Neural progenitor cell (in vitro differentiated cells): ENCODE results near the gene NUDT6. TPM values are rescaled to one million over a fixed set of nuclear protein-coding genes. Genes with fewer than 3 reads are reported as not detected.

ENCODE experiments used
- DNase-seq: peaks from one replicate; pipeline ENCODE4 v3.0.0-alpha.2; 2016; ENCODE audit warnings: low spot score
- H2AFZ ChIP-seq: fragments of 200-600 bp; sonication (generic); replicated peaks from 2 replicates; pipeline ENCODE4 v1.6.1; 2016; ENCODE audit warnings: antibody characterized with exemption
- H3F3A ChIP-seq: fragments of 200-600 bp; sonication (generic); 2 replicates; pipeline ENCODE4 v1.6.1; 2016; ENCODE audit warnings: antibody characterized with exemption, low read depth
- H3K27ac ChIP-seq: fragments of 200-600 bp; sonication (generic); 2 replicates; pipeline ENCODE4 v1.5.1; 2016; ENCODE audit warnings: mild to moderate bottlenecking
- H3K27me3 ChIP-seq: fragments of 200-600 bp; sonication (generic); 2 replicates; pipeline ENCODE4 v1.6.1; 2016; ENCODE audit warnings: mild to moderate bottlenecking, moderate library complexity
- H3K36me3 ChIP-seq: fragments of 200-600 bp; sonication (generic); 2 replicates; pipeline ENCODE4 v1.5.1; 2016
- H3K4me1 ChIP-seq: fragments of 200-600 bp; sonication (generic); 2 replicates; pipeline ENCODE4 v1.6.1; 2016; ENCODE audit warnings: mixed run types
- H3K4me2 ChIP-seq: fragments of 200-600 bp; sonication (generic); 2 replicates; pipeline ENCODE4 v1.6.1; 2016
- H3K4me3 ChIP-seq: fragments of 200-600 bp; sonication (generic); 2 replicates; pipeline ENCODE4 v1.5.1; 2016
- H3K79me2 ChIP-seq: fragments of 200-600 bp; sonication (generic); 2 replicates; pipeline ENCODE4 v1.6.1; 2016; ENCODE audit warnings: low read depth
- H3K9ac ChIP-seq: fragments of 200-600 bp; sonication (generic); 2 replicates; pipeline ENCODE4 v1.6.1; 2016
- H3K9me3 ChIP-seq: fragments of 200-600 bp; sonication (generic); 2 replicates; pipeline ENCODE4 v1.5.1; 2016; ENCODE audit warnings: low read depth
- H4K20me1 ChIP-seq: fragments of 200-600 bp; sonication (generic); 2 replicates; pipeline ENCODE4 v1.6.1; 2016; ENCODE audit warnings: low read depth
- H3K27ac Mint-ChIP-seq: 3 replicates; pipeline ENCODE4 v1.8.0; 2021; ENCODE audit warnings: mixed read lengths
- H3K27me3 Mint-ChIP-seq: 2 replicates; pipeline ENCODE4 v1.8.0; 2022; ENCODE audit warnings: low read depth, mild to moderate bottlenecking, inconsistent platforms, moderate library complexity, mixed read lengths; ENCODE audit not compliant: insufficient read depth
- H3K36me3 Mint-ChIP-seq: 3 replicates; pipeline ENCODE4 v1.8.0; 2021; ENCODE audit warnings: mixed read lengths
- H3K4me1 Mint-ChIP-seq: 3 replicates; pipeline ENCODE4 v1.8.0; 2021; ENCODE audit warnings: mixed read lengths
- H3K4me3 Mint-ChIP-seq: 3 replicates; pipeline ENCODE4 v1.8.0; 2021; ENCODE audit warnings: mild to moderate bottlenecking, moderate library complexity, mixed read lengths
- H3K9me3 Mint-ChIP-seq: 3 replicates; pipeline ENCODE4 v1.8.0; 2020; ENCODE audit warnings: mixed read lengths
- EZH2 ChIP-seq: fragments of 200-600 bp; sonication (generic); IDR thresholded peaks from 2 replicates; pipeline ENCODE4 v1.6.1; 2017; ENCODE audit warnings: antibody characterized with exemption, mild to moderate bottlenecking, moderate library complexity
- EZH2phosphoT487 ChIP-seq: fragments of 200-600 bp; sonication (generic); IDR thresholded peaks from 2 replicates; pipeline ENCODE4 v1.6.1; 2017; ENCODE audit warnings: antibody characterized with exemption
- total RNA-seq: library from RNA; depleted of rRNA; stranded (reverse); fragments of >200 nt; gene quantifications from 2 replicates; pipeline ENCODE4 v1.2.3, GENCODE V29; 2015; ENCODE audit warnings: low replicate concordance
- TF ChIP-seq, protein P1 (sequence below): fragments of 200-600 bp; sonication (generic); IDR thresholded peaks from 2 replicates; pipeline ENCODE4 v1.5.1; 2017; ENCODE audit warnings: antibody characterized with exemption, mild to moderate bottlenecking

NUDT6 gene
- total RNA-seq, 1 donor from 2014 or later: 20.9 TPM

DNA sequence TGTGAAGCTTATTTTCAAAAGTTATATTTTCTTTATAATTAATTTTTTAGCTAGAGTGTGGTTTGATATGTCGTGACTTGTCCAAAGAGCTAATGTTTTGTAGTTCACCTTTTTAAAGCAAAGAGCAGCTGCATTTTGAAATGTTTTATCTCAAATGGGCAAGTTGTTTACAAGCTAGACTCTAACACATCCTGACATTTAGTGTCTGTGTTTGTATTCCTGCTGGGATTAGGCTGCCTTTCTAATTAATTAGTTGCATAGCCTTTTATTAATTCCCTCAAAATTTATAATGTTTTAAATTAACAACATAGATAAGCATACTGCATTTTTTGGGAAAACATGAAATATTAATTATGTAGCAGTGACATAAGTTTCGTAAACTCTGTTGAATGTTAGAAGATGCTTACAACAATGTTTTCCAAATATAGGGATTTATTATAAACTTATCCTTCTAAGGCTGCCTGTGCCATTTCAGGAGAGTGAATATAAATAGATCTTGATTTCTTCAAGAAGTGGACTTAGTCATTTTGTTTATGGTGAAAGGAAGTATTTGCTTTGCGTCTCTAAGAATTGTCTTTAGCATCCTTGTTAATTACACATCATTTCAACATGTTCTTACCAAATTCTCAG, 37.7 kb upstream of the NUDT6 start:
- H3K4me1 ChIP-seq: no peaks in the 10 kb centered on the region
- no peak for DNase-seq
- H3K9me3 Mint-ChIP-seq: peaks cover 4% of the 10 kb centered on the region
- no peaks in the 10 kb centered on the region for H3K79me2 ChIP-seq
- H3F3A ChIP-seq: no peaks in the 10 kb centered on the region
- TF ChIP-seq EZH2: no peak
- TF ChIP-seq, protein P1, sequence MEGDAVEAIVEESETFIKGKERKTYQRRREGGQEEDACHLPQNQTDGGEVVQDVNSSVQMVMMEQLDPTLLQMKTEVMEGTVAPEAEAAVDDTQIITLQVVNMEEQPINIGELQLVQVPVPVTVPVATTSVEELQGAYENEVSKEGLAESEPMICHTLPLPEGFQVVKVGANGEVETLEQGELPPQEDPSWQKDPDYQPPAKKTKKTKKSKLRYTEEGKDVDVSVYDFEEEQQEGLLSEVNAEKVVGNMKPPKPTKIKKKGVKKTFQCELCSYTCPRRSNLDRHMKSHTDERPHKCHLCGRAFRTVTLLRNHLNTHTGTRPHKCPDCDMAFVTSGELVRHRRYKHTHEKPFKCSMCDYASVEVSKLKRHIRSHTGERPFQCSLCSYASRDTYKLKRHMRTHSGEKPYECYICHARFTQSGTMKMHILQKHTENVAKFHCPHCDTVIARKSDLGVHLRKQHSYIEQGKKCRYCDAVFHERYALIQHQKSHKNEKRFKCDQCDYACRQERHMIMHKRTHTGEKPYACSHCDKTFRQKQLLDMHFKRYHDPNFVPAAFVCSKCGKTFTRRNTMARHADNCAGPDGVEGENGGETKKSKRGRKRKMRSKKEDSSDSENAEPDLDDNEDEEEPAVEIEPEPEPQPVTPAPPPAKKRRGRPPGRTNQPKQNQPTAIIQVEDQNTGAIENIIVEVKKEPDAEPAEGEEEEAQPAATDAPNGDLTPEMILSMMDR: no peak
- no peak for TF ChIP-seq EZH2phosphoT487
- no peak overlapping the region for H3K27ac ChIP-seq
- no peaks in the 10 kb centered on the region for H3K9me3 ChIP-seq
- H3K9ac ChIP-seq: no peak overlapping the region
- H3K4me2 ChIP-seq: no peak overlapping the region
- H3K36me3 Mint-ChIP-seq: peaks cover 23% of the 10 kb centered on the region
- H3K36me3 ChIP-seq: peaks cover 4% of the 10 kb centered on the region
- no peaks in the 10 kb centered on the region for H4K20me1 ChIP-seq
- no peak overlapping the region for H3K4me3 Mint-ChIP-seq
- no peak overlapping the region for H3K4me3 ChIP-seq
- H3K27me3 Mint-ChIP-seq: no peaks in the 10 kb centered on the region
- H2AFZ ChIP-seq: no peak overlapping the region
- H3K27ac Mint-ChIP-seq: no peak overlapping the region
- H3K4me1 Mint-ChIP-seq: no peaks in the 10 kb centered on the region
- H3K27me3 ChIP-seq: no peaks in the 10 kb centered on the region

DNA sequence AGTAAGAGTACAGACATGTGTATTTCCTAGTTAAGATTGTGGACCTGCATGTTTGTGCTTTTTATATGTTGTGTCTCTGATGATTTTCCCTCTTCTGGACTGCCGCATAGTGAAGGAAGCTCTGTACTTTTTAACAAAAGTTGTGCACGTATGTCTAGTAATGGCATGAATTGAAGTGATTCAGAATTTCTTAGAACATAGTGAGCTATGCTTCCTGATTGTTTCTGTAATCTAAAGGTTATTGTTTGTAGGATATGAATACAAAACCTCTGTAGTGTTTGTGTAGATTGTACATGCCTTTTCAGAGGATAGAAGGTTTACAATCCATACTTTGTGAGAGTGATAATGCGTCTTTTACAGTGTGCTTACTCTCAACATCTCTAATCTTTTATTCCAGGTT, 37.0 kb upstream of the NUDT6 start:
- Histone ChIP-seq H2AFZ (no peak overlapping the region), H3F3A (no peaks in the 10 kb centered on the region), H3K4me3 (no peak overlapping the region), H3K27me3 (no peaks in the 10 kb centered on the region), H3K36me3 (peaks cover 4% of the 10 kb centered on the region), H3K9ac (no peak overlapping the region), H3K9me3 (no peaks in the 10 kb centered on the region), H3K4me2 (no peak overlapping the region), H4K20me1 (no peaks in the 10 kb centered on the region), H3K4me1 (no peaks in the 10 kb centered on the region), H3K79me2 (no peaks in the 10 kb centered on the region), H3K27ac (no peak overlapping the region)
- Mint-ChIP-seq H3K4me1 (no peaks in the 10 kb centered on the region), H3K36me3 (peaks cover 28% of the 10 kb centered on the region), H3K9me3 (peaks cover 4% of the 10 kb centered on the region), H3K4me3 (no peak overlapping the region), H3K27ac (no peak overlapping the region), H3K27me3 (no peaks in the 10 kb centered on the region)
- TF ChIP-seq EZH2 (no peak), EZH2phosphoT487 (no peak)
- TF ChIP-seq, protein P1: no peak
- no peak for DNase-seq

DNA sequence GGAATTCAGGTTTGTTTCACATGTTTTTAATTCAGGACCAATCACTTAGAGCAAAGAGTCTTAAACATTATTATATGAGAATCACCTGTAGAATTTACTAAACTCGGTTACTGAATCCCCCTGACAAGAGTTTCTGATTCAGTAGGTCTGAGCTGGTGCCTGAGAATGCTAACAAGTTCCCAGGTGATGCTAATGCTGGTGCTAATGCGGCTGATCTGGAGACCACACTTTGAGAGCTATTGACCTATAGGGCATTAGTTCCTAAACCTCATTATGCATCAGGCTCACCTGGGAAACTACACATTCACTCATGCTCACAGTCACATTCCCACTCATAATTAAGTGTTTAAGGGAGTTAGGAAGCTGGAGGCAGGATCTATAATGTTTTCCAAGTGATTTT, 36.1 kb upstream of the NUDT6 start:
- Histone ChIP-seq H3K9me3 (no peaks in the 10 kb centered on the region), H3K4me1 (no peaks in the 10 kb centered on the region), H3K9ac (no peak overlapping the region), H3F3A (no peaks in the 10 kb centered on the region), H3K36me3 (peaks cover 4% of the 10 kb centered on the region), H3K4me2 (no peak overlapping the region), H3K4me3 (no peak overlapping the region), H4K20me1 (no peaks in the 10 kb centered on the region), H3K27ac (no peak overlapping the region), H3K27me3 (no peaks in the 10 kb centered on the region), H2AFZ (no peak overlapping the region), H3K79me2 (no peaks in the 10 kb centered on the region)
- no peaks in the 10 kb centered on the region for H3K4me1 Mint-ChIP-seq
- peaks cover 4% of the 10 kb centered on the region for H3K9me3 Mint-ChIP-seq
- no peak overlapping the region for H3K4me3 Mint-ChIP-seq
- peaks cover 31% of the 10 kb centered on the region for H3K36me3 Mint-ChIP-seq
- no peaks in the 10 kb centered on the region for H3K27me3 Mint-ChIP-seq
- TF ChIP-seq EZH2: no peak
- TF ChIP-seq, protein P1: no peak
- no peak for TF ChIP-seq EZH2phosphoT487
- DNase-seq: no peak
- H3K27ac Mint-ChIP-seq: no peak overlapping the region
